Karpas-422 (cell line): Measurements from ENCODE around the gene AFF3. TPM values are rescaled to one million over a fixed set of nuclear protein-coding genes. Genes with fewer than 3 reads are reported as not detected.

Experiments used
- DNase-seq: peaks from one replicate; pipeline ENCODE4 v3.0.0-alpha.2; 2015
- H2AFZ ChIP-seq: fragments of 200-600 bp; sonication (generic); 2 replicates; pipeline ENCODE4 v1.6.1; 2014; ENCODE audit warnings: antibody characterized with exemption, low read length, mixed read lengths
- H3K27ac ChIP-seq: fragments of 200-600 bp; sonication (generic); 2 replicates; pipeline ENCODE4 v1.5.1; 2014; ENCODE audit warnings: mild to moderate bottlenecking, low read length, moderate library complexity
- H3K27me3 ChIP-seq: fragments of 200-600 bp; sonication (generic); 2 replicates; pipeline ENCODE4 v1.6.1; 2014; ENCODE audit warnings: low read length, mixed read lengths
- H3K36me3 ChIP-seq: fragments of 200-600 bp; sonication (generic); 2 replicates; pipeline ENCODE4 v1.6.1; 2014; ENCODE audit warnings: low read length, mixed read lengths; ENCODE audit not compliant: insufficient read depth
- H3K4me1 ChIP-seq: fragments of 200-600 bp; sonication (generic); 2 replicates; pipeline ENCODE4 v1.6.1; 2014; ENCODE audit warnings: mild to moderate bottlenecking, low read length, mixed read lengths
- H3K4me2 ChIP-seq: fragments of 200-600 bp; sonication (generic); 2 replicates; pipeline ENCODE4 v1.6.1; 2014; ENCODE audit warnings: low read length, low read depth, mild to moderate bottlenecking; ENCODE audit not compliant: poor library complexity, severe bottlenecking
- H3K4me3 ChIP-seq: fragments of 200-600 bp; sonication (generic); 2 replicates; pipeline ENCODE4 v1.5.1; 2014; ENCODE audit warnings: mild to moderate bottlenecking, antibody characterized with exemption, low read length, mixed read lengths
- H3K79me2 ChIP-seq: fragments of 200-600 bp; sonication (generic); 2 replicates; pipeline ENCODE4 v1.6.1; 2014; ENCODE audit warnings: mild to moderate bottlenecking, low read length, mixed read lengths
- H3K9ac ChIP-seq: fragments of 200-600 bp; sonication (generic); 2 replicates; pipeline ENCODE4 v1.6.0; 2014; ENCODE audit warnings: low read length
- H3K9me2 ChIP-seq: fragments of 200-600 bp; sonication (generic), shearing (Covaris generic); replicated peaks from 2 replicates; pipeline ENCODE4 v1.6.0; 2014; ENCODE audit warnings: mild to moderate bottlenecking, low read length, moderate library complexity; ENCODE audit not compliant: insufficient read depth
- H3K9me3 ChIP-seq: fragments of 300-700, 200-600 bp; sonication (generic); 2 replicates; pipeline ENCODE4 v1.6.1; 2014; ENCODE audit warnings: low read length, mixed read lengths
- H4K20me1 ChIP-seq: fragments of 200-600 bp; sonication (generic); 2 replicates; pipeline ENCODE4 v1.6.1; 2014; ENCODE audit warnings: mild to moderate bottlenecking, antibody characterized with exemption, low read length, low read depth; ENCODE audit not compliant: insufficient read depth
- total RNA-seq: library from RNA; depleted of rRNA; stranded (reverse); fragments of >200 nt; shearing (Covaris generic); gene quantifications from 2 replicates; pipeline ENCODE4 v1.2.3, GENCODE V29; 2014; ENCODE audit warnings: low replicate concordance

The AFF3 gene
- total RNA-seq, 1 experiment from 2014 or later = 99.7 TPM

- Histone ChIP-seq H3K36me3 (no peaks in the 10 kb centered on the region), H3K4me2 (no peak overlapping the region), H3K27me3 (no peaks in the 10 kb centered on the region), H3K9ac (no peak overlapping the region), H3K9me3 (no peaks in the 10 kb centered on the region), H3K4me3 (no peak overlapping the region), H3K4me1 (peaks cover 61% of the 10 kb centered on the region), H3K79me2 (no peaks in the 10 kb centered on the region; the same call in 1 of the 2 replicates), H3K27ac (no peak overlapping the region), H3K9me2 (no peaks in the 10 kb centered on the region), H2AFZ (no peak overlapping the region), H4K20me1 (peaks cover 4% of the 10 kb centered on the region; the same call in 1 of the 2 replicates)
- DNase-seq = no peak
These were observed 262.9 kb downstream of the AFF3 start for GRCh38 chr2:99879481-99879880.

GRCh38 chr2:99878581-99879350 lies 263.6 kb downstream of the AFF3 start:
- Histone ChIP-seq H4K20me1 (peaks cover 4% of the 10 kb centered on the region; the same call in 1 of the 2 replicates), H3K36me3 (no peaks in the 10 kb centered on the region), H3K9ac (no peak overlapping the region), H3K27me3 (no peaks in the 10 kb centered on the region), H3K4me3 (no peak overlapping the region), H3K9me3 (no peaks in the 10 kb centered on the region), H3K4me1 (peaks cover 59% of the 10 kb centered on the region), H3K4me2 (peak overlapping the region; percentile 42), H3K79me2 (no peaks in the 10 kb centered on the region; the same call in 1 of the 2 replicates), H3K27ac (no peak overlapping the region), H2AFZ (no peak overlapping the region), H3K9me2 (no peaks in the 10 kb centered on the region)
- no peak for DNase-seq

GRCh38 chr2:99877963-99878362 lies 264.4 kb downstream of the AFF3 start:
- DNase-seq = peak; percentile 45
- Histone ChIP-seq H3K9ac (no peak overlapping the region), H3K9me3 (no peaks in the 10 kb centered on the region), H3K4me2 (peak overlapping the region; percentile 42), H3K27ac (0 out of 2 replicates have a peak overlapping the region, but pooled peaks have one; percentile 13), H3K9me2 (no peaks in the 10 kb centered on the region), H4K20me1 (peaks cover 4% of the 10 kb centered on the region; the same call in 1 of the 2 replicates), H3K27me3 (no peaks in the 10 kb centered on the region), H3K79me2 (no peaks in the 10 kb centered on the region; the same call in 1 of the 2 replicates), H3K36me3 (no peaks in the 10 kb centered on the region), H3K4me1 (peaks cover 51% of the 10 kb centered on the region), H2AFZ (no peak overlapping the region), H3K4me3 (no peak overlapping the region)

- no peak for DNase-seq
- peaks cover 41% of the 10 kb centered on the region for H3K4me1 ChIP-seq
These were observed 265.4 kb downstream of the AFF3 start for GRCh38 chr2:99876956-99877355.

DNA sequence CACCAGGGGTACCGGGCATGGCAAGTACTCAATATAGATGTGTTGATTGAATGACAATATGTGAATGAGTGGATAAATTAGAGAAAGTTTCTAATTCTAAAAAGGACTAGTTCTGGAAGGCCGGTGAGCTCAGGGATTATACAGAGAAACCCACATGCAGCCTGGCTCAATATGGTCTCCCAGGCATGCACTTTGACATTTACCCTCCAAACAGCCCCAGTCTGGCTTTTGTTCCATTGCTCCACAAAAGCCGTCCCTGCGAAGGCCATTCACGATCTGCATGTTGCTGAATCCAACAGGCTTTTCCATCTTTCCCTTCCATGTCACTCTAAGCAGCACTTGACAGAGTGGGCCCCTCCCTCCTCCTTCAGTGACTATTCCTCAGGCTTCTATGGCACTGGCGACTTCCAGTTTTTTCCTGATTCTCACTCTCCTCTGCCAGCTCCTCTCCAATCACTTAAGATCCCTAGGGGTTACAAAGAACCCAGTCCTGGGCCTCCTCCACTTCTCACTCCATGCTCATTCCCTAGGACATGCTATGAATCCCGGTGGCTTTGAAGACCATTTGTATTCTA lies 266.7 kb downstream of the AFF3 start:
- H3K4me1 ChIP-seq = peaks cover 37% of the 10 kb centered on the region
- peaks cover 4% of the 10 kb centered on the region; the same call in 1 of the 2 replicates for H4K20me1 ChIP-seq
- H3K9me3 ChIP-seq = no peaks in the 10 kb centered on the region
- H3K79me2 ChIP-seq = no peaks in the 10 kb centered on the region; the same call in 1 of the 2 replicates
- DNase-seq = no peak
- H3K9me2 ChIP-seq = no peaks in the 10 kb centered on the region
- no peaks in the 10 kb centered on the region for H3K36me3 ChIP-seq
- no peak overlapping the region for H3K9ac ChIP-seq
- no peak overlapping the region for H3K27ac ChIP-seq
- H3K27me3 ChIP-seq = no peaks in the 10 kb centered on the region
- H2AFZ ChIP-seq = no peak overlapping the region
- H3K4me2 ChIP-seq = no peak overlapping the region
- H3K4me3 ChIP-seq = no peak overlapping the region

More at GRCh38 chr2:99876956-99877355, 265.4 kb downstream of the AFF3 start:
- no peak overlapping the region for H3K4me3 ChIP-seq
- H3K9me2 ChIP-seq = no peaks in the 10 kb centered on the region
- H4K20me1 ChIP-seq = peaks cover 4% of the 10 kb centered on the region; the same call in 1 of the 2 replicates
- no peaks in the 10 kb centered on the region for H3K9me3 ChIP-seq
- no peak overlapping the region for H3K27ac ChIP-seq
- H3K79me2 ChIP-seq = no peaks in the 10 kb centered on the region; the same call in 1 of the 2 replicates
- no peak overlapping the region for H3K9ac ChIP-seq
- H2AFZ ChIP-seq = no peak overlapping the region
- H3K36me3 ChIP-seq = no peaks in the 10 kb centered on the region
- no peaks in the 10 kb centered on the region for H3K27me3 ChIP-seq
- no peak overlapping the region for H3K4me2 ChIP-seq

GRCh38 chr2:99868260-99868659 lies 274.1 kb downstream of the AFF3 start:
- no peak overlapping the region for H3K4me3 ChIP-seq
- no peak overlapping the region for H3K9ac ChIP-seq
- H2AFZ ChIP-seq = no peak overlapping the region
- H3K9me2 ChIP-seq = no peaks in the 10 kb centered on the region
- H3K27ac ChIP-seq = no peak overlapping the region
- H3K27me3 ChIP-seq = no peaks in the 10 kb centered on the region
- H3K79me2 ChIP-seq = no peaks in the 10 kb centered on the region
- H3K4me2 ChIP-seq = no peak overlapping the region
- no peak for DNase-seq
- no peaks in the 10 kb centered on the region for H3K36me3 ChIP-seq
- no peaks in the 10 kb centered on the region for H4K20me1 ChIP-seq
- H3K4me1 ChIP-seq = peaks cover 26% of the 10 kb centered on the region
- no peaks in the 10 kb centered on the region for H3K9me3 ChIP-seq

GRCh38 chr2:99867770-99868169 lies 274.6 kb downstream of the AFF3 start:
- H2AFZ ChIP-seq = no peak overlapping the region
- DNase-seq = no peak
- H3K4me2 ChIP-seq = no peak overlapping the region
- no peak overlapping the region for H3K27ac ChIP-seq
- H3K9me2 ChIP-seq = no peaks in the 10 kb centered on the region
- no peaks in the 10 kb centered on the region for H3K36me3 ChIP-seq
- no peaks in the 10 kb centered on the region for H3K27me3 ChIP-seq
- no peak overlapping the region for H3K4me3 ChIP-seq
- H4K20me1 ChIP-seq = no peaks in the 10 kb centered on the region
- no peak overlapping the region for H3K9ac ChIP-seq
- H3K9me3 ChIP-seq = no peaks in the 10 kb centered on the region
- H3K79me2 ChIP-seq = no peaks in the 10 kb centered on the region
- peaks cover 31% of the 10 kb centered on the region for H3K4me1 ChIP-seq

DNA sequence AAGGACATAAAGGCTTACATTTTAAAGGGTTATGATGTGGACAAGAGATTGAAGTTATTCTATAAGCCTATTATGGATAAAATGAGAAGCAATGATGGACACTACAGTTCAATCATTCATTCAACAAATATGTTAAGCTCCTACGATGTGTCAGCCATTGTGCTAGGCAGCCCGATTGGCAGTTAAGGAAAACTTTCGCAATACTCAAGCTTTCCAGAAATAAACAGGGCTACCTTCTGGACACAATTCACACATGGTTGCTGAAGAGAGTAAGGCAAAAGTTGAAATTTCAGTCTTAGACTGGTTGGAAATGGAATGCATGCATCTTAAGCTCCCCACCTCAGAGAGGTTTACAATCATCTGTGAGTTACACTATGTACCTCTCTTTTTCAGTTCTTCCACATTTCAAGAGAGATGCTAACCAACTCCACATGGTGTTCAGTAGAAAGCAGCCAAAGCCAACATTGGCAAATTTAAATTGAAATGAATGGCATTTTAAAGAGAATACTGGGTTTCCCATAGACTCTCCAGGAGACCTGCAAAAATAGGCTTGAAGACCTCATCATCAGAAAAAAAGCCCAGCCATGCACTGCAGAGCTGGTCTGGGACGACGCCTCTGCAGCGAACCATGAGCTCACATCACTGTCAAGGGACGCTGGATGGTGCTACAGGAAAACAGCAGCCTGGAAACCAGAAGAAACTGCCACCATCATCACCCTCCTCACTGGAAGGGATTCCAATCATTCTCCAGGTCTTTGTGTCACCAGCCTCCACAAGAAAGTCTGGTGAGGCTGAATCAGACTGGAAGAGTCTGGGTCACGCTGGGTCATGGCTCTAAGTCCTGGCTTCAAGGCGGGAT lies 276.3 kb downstream of the AFF3 start:
- no peaks in the 10 kb centered on the region for H3K36me3 ChIP-seq
- no peaks in the 10 kb centered on the region for H3K27me3 ChIP-seq
- H3K4me1 ChIP-seq = peaks cover 43% of the 10 kb centered on the region
- H3K79me2 ChIP-seq = no peaks in the 10 kb centered on the region
- no peak overlapping the region for H3K4me2 ChIP-seq
- no peaks in the 10 kb centered on the region for H4K20me1 ChIP-seq
- no peaks in the 10 kb centered on the region for H3K9me3 ChIP-seq
- no peak overlapping the region for H2AFZ ChIP-seq
- no peaks in the 10 kb centered on the region for H3K9me2 ChIP-seq
- no peak for DNase-seq
- H3K27ac ChIP-seq = no peak overlapping the region
- no peak overlapping the region for H3K4me3 ChIP-seq
- H3K9ac ChIP-seq = no peak overlapping the region
